ENCODE results near the gene ATG12. TPM values are rescaled to one million over a fixed set of nuclear protein-coding genes. Genes with fewer than 3 reads are reported as not detected.

ATG12 gene
- total RNA-seq, 1 experiment from 2014 or later, result 21.1 TPM

GRCh38 chr5:115807654-115808052, 33.7 kb downstream of the ATG12 start:
- no peak for DNase-seq (ENCODE audit: low spot score)

- DNase-seq (ENCODE audit: low spot score), result no peak
Measured at GRCh38 chr5:115806986-115807653, 34.2 kb downstream of the ATG12 start.

- no peak for DNase-seq (ENCODE audit: low spot score)
Measured at GRCh38 chr5:115801984-115802383, 39.4 kb downstream of the ATG12 start.

GRCh38 chr5:115801152-115801551, 40.2 kb downstream of the ATG12 start:
- no peak for DNase-seq (ENCODE audit: low spot score)

- no peak for DNase-seq (ENCODE audit: low spot score)
Measured at GRCh38 chr5:115800108-115800507, 41.3 kb downstream of the ATG12 start.

GRCh38 chr5:115798252-115798651, 43.1 kb downstream of the ATG12 start:
- no peak for DNase-seq (ENCODE audit: low spot score)

GRCh38 chr5:115796656-115797055, 44.7 kb downstream of the ATG12 start:
- DNase-seq (ENCODE audit: low spot score), result no peak

- no peak for DNase-seq (ENCODE audit: low spot score)
Measured at GRCh38 chr5:115795700-115796099, 45.7 kb downstream of the ATG12 start.

- DNase-seq (ENCODE audit: low spot score), result no peak
Measured at GRCh38 chr5:115788440-115788839, 52.9 kb downstream of the ATG12 start.

- no peak for DNase-seq (ENCODE audit: low spot score)
Measured at GRCh38 chr5:115787426-115787825, 53.9 kb downstream of the ATG12 start.

GRCh38 chr5:115785381-115786065, 55.8 kb downstream of the ATG12 start:
- DNase-seq (ENCODE audit: low spot score), result no peak

- no peak for DNase-seq (ENCODE audit: low spot score)
Measured at GRCh38 chr5:115778417-115778816, 62.9 kb downstream of the ATG12 start.

Other genes with a start within 250 kb of the ATG12 start
- 0.47 TPM in 1 of 2 replicates, not detected in the other for gene TICAM2, start 239.1 kb downstream of the ATG12 start, total RNA-seq (2014; rRNA removed; shearing (Covaris generic))
- 336 and 348 TPM in 2 replicates for gene TMED7, start 215.5 kb downstream of the ATG12 start, total RNA-seq (2014; rRNA removed; shearing (Covaris generic))
- not detected in 2 replicates for gene CDO1, start 24.9 kb downstream of the ATG12 start, total RNA-seq (2014; rRNA removed; shearing (Covaris generic))
- 22.8 and 28.8 TPM in 2 replicates for gene AP3S1, start 370 bp upstream of the ATG12 start, total RNA-seq (2014; rRNA removed; shearing (Covaris generic))
- gene LVRN, start 120.9 kb upstream of the ATG12 start, total RNA-seq (2014; rRNA removed; shearing (Covaris generic)), result not detected in 2 replicates
- gene ARL14EPL, start 190.9 kb upstream of the ATG12 start, total RNA-seq (2014; rRNA removed; shearing (Covaris generic)), result not detected in 2 replicates
- 9.7 and 10.9 TPM in 2 replicates for gene COMMD10, start 243.5 kb upstream of the ATG12 start, total RNA-seq (2014; rRNA removed; shearing (Covaris generic))

Measured in HT-29 (cell line).